Measurements from ENCODE around the gene C9orf78. TPM values are rescaled to one million over a fixed set of nuclear protein-coding genes. Genes with fewer than 3 reads are reported as not detected.

Gene C9orf78
- total RNA-seq, 1 experiment from 2014 or later: 37.5 TPM

GRCh38 chr9:129879991-129880653 lies 45.0 kb upstream of the C9orf78 start:
- Histone ChIP-seq H2BK20ac (ENCODE audit: low read depth, low read length, poor library complexity, severe bottlenecking) (no peak overlapping the region), H3K27ac (ENCODE audit: insufficient read length, low read depth, low read length) (no peak overlapping the region), H3K9me3 (ENCODE audit: control insufficient read depth, low read depth, low read length) (no peaks in the 10 kb centered on the region), H2BK120ac (ENCODE audit: low read depth, low read length, poor library complexity, severe bottlenecking) (no peak overlapping the region), H2AFZ (ENCODE audit: low read length) (no peak overlapping the region), H4K5ac (ENCODE audit: insufficient read length, low read depth, low read length) (no peak overlapping the region), H3K9ac (ENCODE audit: extremely low read depth, insufficient read length, low read length) (no peak overlapping the region), H3K56ac (ENCODE audit: insufficient read length, low read depth, low read length) (no peak overlapping the region), H4K91ac (ENCODE audit: insufficient read length, low read depth, low read length) (no peak overlapping the region), H3K4me2 (ENCODE audit: insufficient read depth, insufficient read length, low read length) (no peak overlapping the region), H3K23me2 (ENCODE audit: insufficient read length, low read depth, low read length, poor library complexity, severe bottlenecking) (no peaks in the 10 kb centered on the region), H4K8ac (replicated peaks; ENCODE audit: insufficient read length, low read depth, low read length) (no peak overlapping the region), H3K18ac (ENCODE audit: insufficient read length, low read depth, low read length) (no peak overlapping the region), H3K4ac (ENCODE audit: low read depth, low read length) (no peak overlapping the region), H3K27me3 (ENCODE audit: insufficient read depth, low read length) (no peaks in the 10 kb centered on the region), H2BK12ac (ENCODE audit: insufficient read length, low read depth, low read length) (no peak overlapping the region), H3K79me2 (ENCODE audit: insufficient read depth, low read length) (no peaks in the 10 kb centered on the region), H2AK5ac (ENCODE audit: insufficient read length, low read length) (no peak overlapping the region), H2BK5ac (ENCODE audit: insufficient read length, low read length) (no peak overlapping the region), H4K20me1 (ENCODE audit: control insufficient read depth, insufficient read depth, insufficient read length) (no peaks in the 10 kb centered on the region), H3T11ph (ENCODE audit: low read length) (no peak overlapping the region), H3K4me1 (ENCODE audit: insufficient read depth, low read length) (peaks cover 2% of the 10 kb centered on the region; the same call in 1 of the 2 replicates), H3K23ac (ENCODE audit: insufficient read length, low read depth, low read length) (no peak overlapping the region), H2BK15ac (ENCODE audit: low read depth, low read length) (no peak overlapping the region), H3K14ac (ENCODE audit: insufficient read depth, low read length) (no peak overlapping the region), H3K79me1 (ENCODE audit: insufficient read depth, low read depth, low read length, poor library complexity, severe bottlenecking) (no peaks in the 10 kb centered on the region)
- Mint-ChIP-seq H3K27me3 (ENCODE audit: low read depth) (no peaks in the 10 kb centered on the region), H3K4me1 (peaks cover 12 to 20% of the 10 kb centered on the region in 2 experiments), H3K4me3 (no peak overlapping the region), H3K9me3 (no peaks in the 10 kb centered on the region), H3K27ac (peak overlapping the region in 2 of 3 experiments; percentile 84 to 86; a peak in 4 of 7 replicates), H3K36me3 (ENCODE audit: insufficient read depth in 1 of 3, low read depth in 3 of 3) (peaks cover 0 to 14% (median 6%) of the 10 kb centered on the region in 3 experiments; a peak in 4 of 7 replicates)
- no peak for DNase-seq
- WGBS (ENCODE audit: extremely low coverage, insufficient read length, low lambda C conversion rate): no CpG with 5 or more reads among the region's 31 CpGs
- TF ChIP-seq, protein P1, sequence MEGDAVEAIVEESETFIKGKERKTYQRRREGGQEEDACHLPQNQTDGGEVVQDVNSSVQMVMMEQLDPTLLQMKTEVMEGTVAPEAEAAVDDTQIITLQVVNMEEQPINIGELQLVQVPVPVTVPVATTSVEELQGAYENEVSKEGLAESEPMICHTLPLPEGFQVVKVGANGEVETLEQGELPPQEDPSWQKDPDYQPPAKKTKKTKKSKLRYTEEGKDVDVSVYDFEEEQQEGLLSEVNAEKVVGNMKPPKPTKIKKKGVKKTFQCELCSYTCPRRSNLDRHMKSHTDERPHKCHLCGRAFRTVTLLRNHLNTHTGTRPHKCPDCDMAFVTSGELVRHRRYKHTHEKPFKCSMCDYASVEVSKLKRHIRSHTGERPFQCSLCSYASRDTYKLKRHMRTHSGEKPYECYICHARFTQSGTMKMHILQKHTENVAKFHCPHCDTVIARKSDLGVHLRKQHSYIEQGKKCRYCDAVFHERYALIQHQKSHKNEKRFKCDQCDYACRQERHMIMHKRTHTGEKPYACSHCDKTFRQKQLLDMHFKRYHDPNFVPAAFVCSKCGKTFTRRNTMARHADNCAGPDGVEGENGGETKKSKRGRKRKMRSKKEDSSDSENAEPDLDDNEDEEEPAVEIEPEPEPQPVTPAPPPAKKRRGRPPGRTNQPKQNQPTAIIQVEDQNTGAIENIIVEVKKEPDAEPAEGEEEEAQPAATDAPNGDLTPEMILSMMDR (conservative IDR thresholded peaks at IDR 0.05): no peak
